ENCODE measurements around the gene PITHD1.
"Not testable (repeated sequence)": the region's sequence is repeated elsewhere in the genome, so short reads cannot be mapped to it uniquely, and the experiment has no call there.

Gene PITHD1

DNA sequence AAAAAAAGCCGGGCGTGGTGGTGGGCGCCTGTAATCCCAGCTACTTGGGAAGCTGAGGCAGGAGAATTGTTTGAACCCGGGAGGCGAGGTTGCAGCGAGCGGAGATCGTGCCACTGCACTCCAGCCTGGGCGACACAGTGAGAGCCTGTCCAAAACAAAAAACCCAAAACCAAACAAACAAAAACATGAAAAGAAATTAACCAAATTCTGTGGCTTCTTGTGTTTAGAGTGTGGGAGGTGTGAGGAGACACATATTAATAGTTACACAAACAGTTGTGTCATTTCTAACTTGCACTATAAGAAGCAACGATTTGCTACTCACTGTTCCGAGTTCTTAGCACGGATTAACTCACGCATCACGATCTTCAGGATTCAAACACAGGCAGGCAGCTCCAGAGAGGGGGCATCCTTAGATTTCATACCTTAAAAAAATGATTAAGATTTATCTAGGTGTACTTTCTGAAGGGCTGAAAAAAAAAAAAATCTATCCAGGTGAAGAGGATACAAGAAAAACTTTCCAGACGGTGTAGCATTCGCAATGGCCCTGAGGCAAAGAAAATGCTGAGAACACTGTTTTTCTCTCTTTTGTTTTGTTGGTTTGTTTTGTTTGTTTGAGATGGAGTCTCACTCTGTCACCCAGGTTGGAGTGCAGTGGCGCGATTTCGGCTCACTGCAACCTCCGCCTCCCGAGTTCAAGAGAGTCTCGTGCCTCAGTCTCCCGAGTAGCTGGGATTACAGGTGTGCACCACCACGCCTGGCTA lies 47.7 kb downstream of the PITHD1 start:
- no peak for DNase-seq (ENCODE audit: low read depth in 2 of 2)

DNA sequence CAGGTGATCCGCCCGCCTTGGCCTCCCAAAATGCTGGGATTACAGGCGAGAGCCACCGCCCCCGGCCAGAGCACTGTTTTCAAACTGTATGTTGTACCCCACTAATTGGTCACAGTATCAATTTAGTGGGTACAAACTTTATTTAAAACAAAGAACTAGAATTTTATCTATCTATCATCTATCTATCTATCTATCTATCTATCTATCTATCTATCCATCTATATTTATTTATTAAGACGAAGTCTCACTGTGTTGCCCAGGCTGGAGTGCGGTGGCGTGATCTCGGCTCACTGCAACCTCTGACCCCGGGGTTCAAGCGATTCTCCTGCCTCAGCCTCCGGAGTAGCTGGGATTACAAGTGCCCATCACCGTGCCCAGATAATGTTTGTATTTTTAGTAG lies 48.4 kb downstream of the PITHD1 start:
- not testable (repeated sequence) for DNase-seq (ENCODE audit: low read depth in 2 of 2)

DNA sequence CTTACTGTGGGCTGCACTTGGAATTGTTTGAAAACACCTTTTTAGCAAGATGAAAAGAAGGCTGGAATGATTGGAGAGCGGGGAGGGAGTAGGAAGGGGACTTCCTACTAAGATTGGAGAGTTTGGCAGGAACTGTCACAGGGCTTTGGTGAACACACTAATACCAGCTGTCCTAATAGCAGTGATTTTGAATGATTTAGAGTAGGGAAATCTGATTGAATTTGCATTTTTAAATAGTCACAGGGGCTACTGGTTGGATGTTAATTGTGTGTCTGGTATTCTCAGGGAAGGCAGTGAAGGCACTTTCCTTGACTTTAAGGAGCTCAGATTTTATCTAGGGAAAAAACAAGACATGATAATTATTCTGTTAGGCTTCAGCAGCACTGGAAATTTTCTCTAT lies 49.5 kb downstream of the PITHD1 start:
- DNase-seq (ENCODE audit: low read depth in 2 of 2), result no peak

DNA sequence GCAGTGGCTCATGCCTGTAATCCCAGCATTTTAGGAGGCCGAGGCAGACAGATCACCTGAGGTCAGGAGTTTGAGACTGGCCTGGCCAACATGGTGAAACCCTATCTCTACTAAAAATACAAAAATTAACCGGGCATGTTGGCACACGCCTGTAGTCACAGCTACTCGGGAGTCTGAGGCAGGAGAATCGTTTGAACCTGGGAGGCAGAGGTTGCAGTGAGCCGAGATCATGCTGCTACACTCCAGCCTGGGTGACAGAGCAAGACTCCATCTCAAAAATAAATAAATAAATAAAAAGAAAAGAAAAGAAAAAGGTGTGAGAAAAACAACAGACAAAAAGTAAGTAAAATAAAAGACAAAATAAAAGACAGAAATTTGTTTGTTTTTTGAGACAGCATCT lies 55.9 kb downstream of the PITHD1 start:
- not testable (repeated sequence) for DNase-seq (ENCODE audit: low read depth in 2 of 2)

DNA sequence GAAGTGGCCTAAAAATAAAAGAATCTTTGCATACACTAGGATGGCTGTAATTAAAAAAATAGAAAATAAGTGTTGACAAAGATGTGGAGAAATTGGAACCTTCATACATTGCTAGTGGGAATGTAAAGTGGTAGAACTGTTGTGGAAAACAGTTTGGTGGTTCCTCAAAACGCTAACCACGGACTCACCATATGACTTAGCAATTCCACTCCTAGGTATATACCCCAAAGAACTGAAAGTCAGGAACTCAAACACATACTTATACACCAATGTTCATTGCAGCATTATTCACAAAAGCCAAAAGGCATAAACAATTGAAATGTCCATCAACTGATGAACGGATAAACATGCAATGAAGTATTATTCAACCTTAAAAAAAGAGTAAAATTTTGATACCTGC lies 57.8 kb downstream of the PITHD1 start:
- DNase-seq (ENCODE audit: low read depth in 2 of 2), result no peak

All from stimulated activated CD8-positive, alpha-beta memory T cell treated with anti-CD3 and anti-CD28 coated beads, Interleukin-7, amount 100 ng/mL, for 1 hour (primary cell).